WTC11 (cell line): Measurements from ENCODE around the gene NSUN4. TPM values are rescaled to one million over a fixed set of nuclear protein-coding genes. Genes with fewer than 3 reads are reported as not detected.
"Not testable (repeated sequence)": the region's sequence is repeated elsewhere in the genome, so short reads cannot be mapped to it uniquely, and the experiment has no call there.

ENCODE experiments used
- ATAC-seq: fragments of 200-7000 bp; cut with Tn5 transposase; 2 replicates; pipeline ENCODE4 v1.10.0; 2021; ENCODE audit warnings: mild to moderate bottlenecking, moderate library complexity
- CTCF ChIA-PET: fragments of 300-600 bp; sonication (Branson Sonifier 250); formaldehyde crosslinking; loops from one replicate; lab custom pipeline; 2021; ENCODE audit warnings: antibody characterized with exemption; lab: Charles Lee
- POLR2A ChIA-PET: fragments of 350-600 bp; sonication (Branson Sonifier 250); formaldehyde crosslinking; loops from one replicate; lab custom pipeline; 2021; ENCODE audit warnings: antibody characterized with exemption; lab: Charles Lee
- DNase-seq: peaks from one replicate; pipeline ENCODE4 v3.0.0; 2021; ENCODE audit warnings: low spot score
- H3K27ac Mint-ChIP-seq: 2 replicates; pipeline ENCODE4 v1.8.0; 2021; ENCODE audit warnings: mixed read lengths
- H3K27me3 Mint-ChIP-seq: 2 replicates; pipeline ENCODE4 v1.8.0; 2021; ENCODE audit warnings: low read depth, mild to moderate bottlenecking, moderate library complexity, mixed read lengths
- H3K36me3 Mint-ChIP-seq: 2 replicates; pipeline ENCODE4 v1.8.0; 2021; ENCODE audit warnings: mixed read lengths
- H3K4me1 Mint-ChIP-seq: 2 replicates; pipeline ENCODE4 v1.8.0; 2022; ENCODE audit warnings: mixed read lengths
- H3K4me3 Mint-ChIP-seq: 2 replicates; pipeline ENCODE4 v1.8.0; 2021; ENCODE audit warnings: mild to moderate bottlenecking, moderate library complexity, mixed read lengths
- H3K9me3 Mint-ChIP-seq: 2 replicates; pipeline ENCODE4 v1.8.0; 2021; ENCODE audit warnings: mixed read lengths
- AFF4 ChIP-seq: sonication (generic); formaldehyde crosslinking; IDR thresholded peaks from 2 replicates; pipeline ENCODE4 v1.8.1; 2023; ENCODE audit warnings: mild to moderate bottlenecking, missing genetic modification reagents, borderline replicate concordance
- AR ChIP-seq: fragments of 250-450 bp; sonication (Bioruptor Pico); IDR thresholded peaks from 2 replicates; pipeline ENCODE4 v1.9.0; 2021; ENCODE audit warnings: mild to moderate bottlenecking
- ARID4B ChIP-seq: sonication (generic); formaldehyde crosslinking; IDR thresholded peaks from 2 replicates; pipeline ENCODE4 v1.8.0; 2023; ENCODE audit warnings: missing genetic modification reagents, mild to moderate bottlenecking, borderline replicate concordance
- ATF1 ChIP-seq: sonication (generic); formaldehyde crosslinking; IDR thresholded peaks from 2 replicates; pipeline ENCODE4 v1.8.1; 2023; ENCODE audit warnings: mild to moderate bottlenecking, moderate library complexity, missing genetic modification reagents
- ESRRA ChIP-seq: sonication (generic); formaldehyde crosslinking; IDR thresholded peaks from 2 replicates; pipeline ENCODE4 v1.8.1; 2022; ENCODE audit warnings: mild to moderate bottlenecking, missing genetic modification reagents, borderline replicate concordance
- FOXP1 ChIP-seq: sonication (generic); formaldehyde crosslinking; IDR thresholded peaks from 2 replicates; pipeline ENCODE4 v1.8.0; 2022; ENCODE audit warnings: missing genetic modification reagents, mild to moderate bottlenecking, moderate library complexity, borderline replicate concordance
- HMGA2 ChIP-seq: fragments of 250-450 bp; sonication (Bioruptor Pico); IDR thresholded peaks from 2 replicates; pipeline ENCODE4 v1.4.0; 2021; ENCODE audit warnings: mild to moderate bottlenecking, moderate library complexity
- JAZF1 ChIP-seq: fragments of 250-450 bp; sonication (Bioruptor Pico); IDR thresholded peaks from 2 replicates; pipeline ENCODE4 v1.9.0; 2021; ENCODE audit warnings: moderate library complexity, mild to moderate bottlenecking, inconsistent platforms
- MYBL2 ChIP-seq: sonication (generic); formaldehyde crosslinking; IDR thresholded peaks from 2 replicates; pipeline ENCODE4 v1.8.1; 2023; ENCODE audit warnings: mild to moderate bottlenecking, moderate library complexity, missing genetic modification reagents
- OVOL2 ChIP-seq: fragments of 250-450 bp; sonication (Bioruptor Pico); IDR thresholded peaks from 2 replicates; pipeline ENCODE4 v1.9.0; 2021; ENCODE audit warnings: mild to moderate bottlenecking, borderline replicate concordance
- PREB ChIP-seq: sonication (generic); formaldehyde crosslinking; IDR thresholded peaks from 2 replicates; pipeline ENCODE4 v1.8.1; 2022; ENCODE audit warnings: mild to moderate bottlenecking, missing genetic modification reagents, moderate library complexity, borderline replicate concordance
- SP1 ChIP-seq: sonication (generic); formaldehyde crosslinking; conservative IDR thresholded peaks from 2 replicates; pipeline ENCODE4 v1.8.1; 2022; ENCODE audit warnings: missing genetic modification reagents
- ZNF423 ChIP-seq: fragments of 250-450 bp; sonication (Bioruptor Pico); IDR thresholded peaks from 2 replicates; pipeline ENCODE4 v2.1.2; 2022; ENCODE audit warnings: mild to moderate bottlenecking, moderate library complexity
- total RNA-seq: library from RNA; stranded (reverse); gene quantifications from 3 replicates; pipeline ENCODE4 v1.2.3, GENCODE V29; 2021

NSUN4 gene
- total RNA-seq, 1 experiment from 2014 or later = 22.6 TPM

- no peak for TF ChIP-seq ARID4B (CRISPR knock-in tag)
- TF ChIP-seq AR (CRISPR knock-in tag) = no peak
- TF ChIP-seq ATF1 (CRISPR knock-in tag) = no peak
- no peak for TF ChIP-seq AFF4 (CRISPR knock-in tag)
Observed at GRCh38 chr1:46362158-46362557, 21.6 kb downstream of the NSUN4 start (continued).

GRCh38 chr1:46363121-46363520 is 22.5 kb downstream of the NSUN4 start:
- no peaks in the 10 kb centered on the region for H3K9me3 Mint-ChIP-seq

GRCh38 chr1:46364612-46365011 is 24.0 kb downstream of the NSUN4 start:
- H3K4me1 Mint-ChIP-seq = peaks cover 4% of the 10 kb centered on the region
- H3K9me3 Mint-ChIP-seq = no peaks in the 10 kb centered on the region
- TF ChIP-seq JAZF1 (CRISPR knock-in tag) (no peak), ESRRA (CRISPR knock-in tag) (no peak)
- TF ChIP-seq, all 79 proteins: peak for 0
- Mint-ChIP-seq H3K4me3 (no peak overlapping the region), H3K36me3 (peaks cover 36% of the 10 kb centered on the region), H3K27ac (no peak overlapping the region), H3K27me3 (no peaks in the 10 kb centered on the region)
- DNase-seq (no peak), ATAC-seq (no peak)
- CTCF ChIA-PET = interaction anchor here (0.5 to 1.2 kb wide), 4 partner anchors 9 to 82 kb away, joined by 4 to 7 read pairs (median 5); no protein-coding TSS in a partner anchor
- POLR2A ChIA-PET = no interaction called here

More at GRCh38 chr1:46363121-46363520, 22.5 kb downstream of the NSUN4 start:
- H3K27me3 Mint-ChIP-seq = no peaks in the 10 kb centered on the region
- no peak for ATAC-seq
- ChIA-PET POLR2A (no interaction called here), CTCF (interaction anchor here (1.0 kb wide), 1 partner anchor 139 kb away, joined by 3 read pairs; no protein-coding TSS in a partner anchor)
- H3K4me1 Mint-ChIP-seq = no peaks in the 10 kb centered on the region
- peaks cover 39% of the 10 kb centered on the region for H3K36me3 Mint-ChIP-seq
- no peak for TF ChIP-seq HMGA2 (CRISPR knock-in tag)
- TF ChIP-seq SP1 (CRISPR knock-in tag) = no peak
- TF ChIP-seq FOXP1 = no peak
- TF ChIP-seq OVOL2 (CRISPR knock-in tag) = no peak
- TF ChIP-seq MYBL2 (CRISPR knock-in tag) = no peak
- no peak for TF ChIP-seq ZNF423
- TF ChIP-seq PREB (CRISPR knock-in tag) = no peak
- no peak overlapping the region for H3K4me3 Mint-ChIP-seq
- no peak for DNase-seq
- no peak overlapping the region for H3K27ac Mint-ChIP-seq

- H3K9me3 Mint-ChIP-seq, POLR2A ChIA-PET, ATAC-seq, H3K27ac Mint-ChIP-seq, CTCF ChIA-PET, DNase-seq, H3K27me3 Mint-ChIP-seq, H3K4me3 Mint-ChIP-seq: not testable (repeated sequence)
- Mint-ChIP-seq H3K36me3 (peaks cover 31% of the 10 kb centered on the region), H3K4me1 (peaks cover 10% of the 10 kb centered on the region)
Observed at GRCh38 chr1:46365796-46366195, 25.2 kb downstream of the NSUN4 start.
